Thyroid gland (tissue), 4 donors: ENCODE data around the gene NUMB. TPM values are rescaled to one million over a fixed set of nuclear protein-coding genes. Genes with fewer than 3 reads are reported as not detected.
A peak's percentile ranks its signal among the peaks of the same experiment; 100 is the strongest.

Source experiments
- DNase-seq, 2 donors: peaks; one replicate each; pipeline ENCODE4 v3.0.0-alpha.2; 2019
- H3K27ac ChIP-seq, 3 donors: fragments of 200-600 bp; sonication (generic); 1 replicate in 2 of 3; 2 replicates in 1 of 3; pipeline ENCODE4 v1.5.1; 2016 to 2019; ENCODE audit warnings: mild to moderate bottlenecking in 1 of 3, moderate library complexity in 1 of 3
- H3K27me3 ChIP-seq: fragments of 200-600 bp; sonication (generic); one replicate; pipeline ENCODE4 v1.5.1; 2019
- H3K36me3 ChIP-seq, 2 donors: fragments of 200-600 bp; sonication (generic); one replicate each; pipeline ENCODE4 v1.5.1; 2016 to 2019
- H3K4me1 ChIP-seq, 2 donors: fragments of 200-600 bp; sonication (generic); one replicate each; pipeline ENCODE4 v1.5.1; 2017 to 2019
- H3K4me3 ChIP-seq, 3 donors: fragments of 200-600 bp; sonication (generic); replicated peaks in 1 of 3; 1 replicate in 2 of 3; 2 replicates in 1 of 3; pipeline ENCODE4 v1.5.1; 2016; ENCODE audit warnings: mild to moderate bottlenecking in 1 of 3
- H3K9me3 ChIP-seq: fragments of 200-600 bp; sonication (generic); one replicate; pipeline ENCODE4 v1.5.1; 2017
- CTCF ChIP-seq, 6 experiments: fragments of 200-600 bp in 3 of 6; fragments of 450-650 bp in 3 of 6; sonication (generic) in 3 of 6; IDR thresholded peaks; one replicate each; pipeline ENCODE4 v1.5.1; 2016 to 2019; ENCODE audit warnings: antibody characterized with exemption in 6 of 6, mild to moderate bottlenecking in 2 of 6, inconsistent platforms in 1 of 6, moderate library complexity in 1 of 6
- POLR2A ChIP-seq, 2 donors: fragments of 450-650 bp; IDR thresholded peaks; one replicate each; pipeline ENCODE4 v1.6.1; 2017; ENCODE audit warnings: antibody characterized with exemption in 2 of 2, mild to moderate bottlenecking in 2 of 2, moderate library complexity in 1 of 2
- WGBS, 2 donors: methylation state at CpG; one replicate each; pipeline ENCODE4 v1.1.5; 2017; 5-methylcytosine and 5-hydroxymethylcytosine counted together
- intact Hi-C: fragments of 100-400 bp; cut with DNase I; formaldehyde crosslinking; loops from one replicate; pipeline ENCODE4 v1.15.1; 2023
- total RNA-seq, 4 donors: library from RNA; depleted of rRNA; stranded (reverse); fragments of >200 nt; gene quantifications; one replicate each; pipeline ENCODE4 v1.2.3, GENCODE V29; 2016

NUMB gene
- total RNA-seq, 4 donors from 2014 or later = 67.1 to 101 (median 86.7) TPM

GRCh38 chr14:73237786-73238423 lies 220.4 kb downstream of the NUMB start:
- H3K4me1 ChIP-seq = peaks cover 33 to 55% of the 10 kb centered on the region in 2 donors
- TF ChIP-seq CTCF (IDR thresholded peaks at IDR 0.05) (no peak), POLR2A (IDR thresholded peaks at IDR 0.05) (no peak)
- 1 to 9% methylated on average over 13 to 37 of the region's 73 CpGs for WGBS, 2 donors
- H3K27me3 ChIP-seq = no peaks in the 10 kb centered on the region
- no peaks in the 10 kb centered on the region for H3K36me3 ChIP-seq
- H3K9me3 ChIP-seq = no peaks in the 10 kb centered on the region
- peak overlapping the region; percentile 42 to 81 (median 54) for H3K27ac ChIP-seq
- peak in 1 of 2 donors; percentile 24 for DNase-seq
- intact Hi-C loops = no loop called here
- H3K4me3 ChIP-seq = peak overlapping the region; percentile 53 to 69 (median 67)

GRCh38 chr14:73237219-73237785 lies 221.0 kb downstream of the NUMB start, which contains the start of gene PAPLN:
Gene PAPLN, plus strand, starts transcription at chr14:73237506. Its CDS starts 2,273 bp downstream, at chr14:73239779.
- TF ChIP-seq CTCF (IDR thresholded peaks at IDR 0.05) = no peak
- peak in 1 of 2 donors; percentile 30 for TF ChIP-seq POLR2A (IDR thresholded peaks at IDR 0.05)
- Histone ChIP-seq H3K4me1 (peaks cover 33 to 50% of the 10 kb centered on the region in 2 donors), H3K4me3 (peak within 1 kb of the TSS; percentile 53 to 69 (median 67)), H3K36me3 (no peaks in the 10 kb centered on the region), H3K9me3 (no peaks in the 10 kb centered on the region), H3K27ac (peak within 1 kb of the TSS; percentile 42 to 81 (median 54)), H3K27me3 (no peaks in the 10 kb centered on the region)
- DNase-seq = peak; percentile 62 to 64
- WGBS, 2 donors = 7 to 13% methylated on average over 14 to 22 of the region's 48 CpGs
- intact Hi-C loops = no loop called here

DNA sequence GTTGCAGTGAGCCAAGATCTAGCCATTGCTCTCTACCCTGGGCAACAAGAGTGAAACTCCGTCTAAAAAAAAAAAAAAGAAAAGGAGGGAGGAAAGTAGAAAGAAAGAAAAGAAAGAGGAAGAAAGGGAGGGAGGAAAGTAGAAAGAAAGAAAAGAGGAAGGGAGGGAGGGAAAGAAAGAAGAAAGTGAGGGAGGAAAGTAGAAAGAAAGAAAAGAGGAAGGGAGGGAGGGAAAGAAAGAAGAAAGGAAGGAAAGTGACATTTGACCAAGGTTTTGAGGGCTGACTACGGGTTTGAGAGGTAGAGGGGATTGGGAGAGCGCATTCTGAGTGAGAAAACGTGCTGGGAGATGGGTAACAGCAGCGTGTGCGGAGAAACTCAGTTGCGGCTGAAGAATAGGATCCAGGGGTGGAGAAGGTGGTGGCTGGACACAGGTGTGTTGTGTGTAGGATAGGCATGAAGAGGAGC lies 221.6 kb downstream of the NUMB start:
- H3K36me3 ChIP-seq = no peaks in the 10 kb centered on the region
- intact Hi-C loops = no loop called here
- DNase-seq = no peak
- peaks cover 28 to 45% of the 10 kb centered on the region in 2 donors for H3K4me1 ChIP-seq
- 73 to 84% methylated on average over 6 of the region's 7 CpGs for WGBS, 2 donors
- peak overlapping the region in 1 of 3 donors; percentile 24 for H3K27ac ChIP-seq
- no peaks in the 10 kb centered on the region for H3K27me3 ChIP-seq
- no peak overlapping the region for H3K4me3 ChIP-seq
- H3K9me3 ChIP-seq = no peaks in the 10 kb centered on the region
- no peak for TF ChIP-seq POLR2A (IDR thresholded peaks at IDR 0.05)
- no peak for TF ChIP-seq CTCF (IDR thresholded peaks at IDR 0.05)

DNA sequence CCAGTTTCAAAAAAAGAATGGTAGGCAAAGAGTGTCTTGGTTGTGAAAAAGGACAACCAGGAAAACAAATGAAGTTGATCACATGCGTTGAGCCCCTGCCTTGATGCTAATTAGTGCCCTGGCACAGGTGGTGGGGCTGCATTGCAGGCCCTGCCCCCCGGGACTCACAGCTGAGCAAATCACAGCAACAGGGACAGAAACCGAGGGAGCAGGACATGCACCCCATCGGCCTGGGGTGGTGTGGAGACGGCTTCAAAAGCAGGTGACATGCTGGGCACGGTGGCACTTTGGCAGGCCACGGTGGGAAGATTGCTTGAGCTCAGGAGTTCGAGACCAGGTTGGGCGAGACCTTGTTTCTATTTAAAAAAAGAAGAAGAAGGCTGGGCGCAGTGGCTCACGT lies 222.2 kb downstream of the NUMB start:
- Histone ChIP-seq H3K4me1 (peaks cover 22 to 39% of the 10 kb centered on the region in 2 donors), H3K27me3 (no peaks in the 10 kb centered on the region), H3K4me3 (no peak overlapping the region), H3K27ac (no peak overlapping the region), H3K36me3 (no peaks in the 10 kb centered on the region), H3K9me3 (no peaks in the 10 kb centered on the region)
- intact Hi-C loops = no loop called here
- 78 to 83% methylated on average over 11 of the region's 11 CpGs for WGBS, 2 donors
- no peak for TF ChIP-seq CTCF (IDR thresholded peaks at IDR 0.05)
- no peak for DNase-seq

DNA sequence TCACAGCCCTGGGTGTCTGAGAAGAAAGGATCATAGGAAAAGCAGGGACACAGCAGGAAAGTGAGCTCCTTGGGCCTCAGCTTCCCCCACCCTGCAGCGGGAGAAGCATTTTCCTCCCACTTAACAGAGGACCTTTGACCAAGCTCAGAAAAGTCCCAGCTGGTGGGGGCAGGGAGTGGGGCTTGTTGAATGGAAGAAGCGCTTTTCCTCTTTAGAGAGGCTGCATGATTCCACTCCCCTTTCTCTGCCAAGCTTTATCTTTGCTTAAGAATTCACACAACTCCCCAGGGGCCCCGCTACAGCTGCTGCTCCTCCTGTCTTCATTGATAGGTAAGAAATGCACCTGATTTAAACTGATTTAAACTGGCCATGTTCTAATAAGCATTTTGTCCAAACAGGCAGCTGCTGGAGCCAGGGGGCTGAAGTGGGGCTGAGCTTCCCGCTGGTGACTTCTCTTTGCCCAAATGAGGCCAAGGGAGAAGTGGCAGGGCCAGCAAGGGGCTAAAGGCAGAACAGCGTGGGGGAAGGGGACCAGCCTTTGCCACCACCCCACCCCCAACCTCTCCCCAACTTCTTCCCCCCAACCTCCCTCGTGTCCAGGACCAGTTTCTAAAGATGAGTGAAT lies 222.7 kb downstream of the NUMB start:
- H3K9me3 ChIP-seq = no peaks in the 10 kb centered on the region
- TF ChIP-seq CTCF (IDR thresholded peaks at IDR 0.05) = no peak
- TF ChIP-seq POLR2A (IDR thresholded peaks at IDR 0.05) = no peak
- no peaks in the 10 kb centered on the region for H3K36me3 ChIP-seq
- no peak overlapping the region for H3K27ac ChIP-seq
- H3K27me3 ChIP-seq = no peaks in the 10 kb centered on the region
- H3K4me1 ChIP-seq = peaks cover 19 to 34% of the 10 kb centered on the region in 2 donors
- no peak for DNase-seq
- H3K4me3 ChIP-seq = no peak overlapping the region
- intact Hi-C loops = no loop called here
- 71 to 84% methylated on average over 6 of the region's 6 CpGs for WGBS, 2 donors
